Measurements from ENCODE around the gene RAB7A.

The RAB7A gene

GRCh38 chr3:128794067-128794768 lies 68.2 kb downstream of the RAB7A start:
- DNase-seq, result no peak

GRCh38 chr3:128794770-128795649 lies 69.0 kb downstream of the RAB7A start:
- no peak for DNase-seq

- no peak for DNase-seq
Observed at GRCh38 chr3:128799653-128800052, 73.7 kb downstream of the RAB7A start.

- DNase-seq, result no peak
Observed at GRCh38 chr3:128800241-128801187, 74.5 kb downstream of the RAB7A start.

- no peak for DNase-seq
Observed at GRCh38 chr3:128801779-128802380, 75.9 kb downstream of the RAB7A start.

- DNase-seq, result no peak
Observed at GRCh38 chr3:128803307-128803706, 77.3 kb downstream of the RAB7A start.

GRCh38 chr3:128804017-128804810 lies 78.2 kb downstream of the RAB7A start:
- DNase-seq, result no peak

- no peak for DNase-seq
Observed at GRCh38 chr3:128804811-128805155, 78.8 kb downstream of the RAB7A start.

GRCh38 chr3:128805772-128806171 lies 79.8 kb downstream of the RAB7A start:
- no peak for DNase-seq

- DNase-seq, result no peak
Observed at GRCh38 chr3:128806588-128806987, 80.6 kb downstream of the RAB7A start.

- DNase-seq, result no peak
Observed at GRCh38 chr3:128807186-128807830, 81.3 kb downstream of the RAB7A start.

GRCh38 chr3:128808672-128809071 lies 82.7 kb downstream of the RAB7A start:
- no peak for DNase-seq

- DNase-seq, result no peak
Observed at GRCh38 chr3:128813097-128813496, 87.1 kb downstream of the RAB7A start.

GRCh38 chr3:128814060-128814459 lies 88.1 kb downstream of the RAB7A start:
- no peak for DNase-seq

- DNase-seq, result no peak
Observed at GRCh38 chr3:128814519-128815317, 88.7 kb downstream of the RAB7A start.

GRCh38 chr3:128815318-128816064 lies 89.5 kb downstream of the RAB7A start:
- no peak for DNase-seq

GRCh38 chr3:128818186-128818787 lies 92.3 kb downstream of the RAB7A start:
- DNase-seq, result no peak

- DNase-seq, result no peak
Observed at GRCh38 chr3:128820252-128820839, 94.4 kb downstream of the RAB7A start.

GRCh38 chr3:128823008-128823407 lies 97.0 kb downstream of the RAB7A start:
- DNase-seq, result no peak
